Endometrium (tissue), 2 donors: ENCODE data around the gene LZTR1.
"Not testable (repeated sequence)": the region's sequence is repeated elsewhere in the genome, so short reads cannot be mapped to it uniquely, and the experiment has no call there.

Experiments used
- FAIRE-seq: peaks from 2 replicates; lab custom pipeline; 2012; peaks lifted over from hg19 to GRCh38; lab: Jason Lieb, UNC
- donor health status: control.
- donor health status: control.

Gene LZTR1

GRCh38 chr22:20965888-20966855 is 15.9 kb upstream of the LZTR1 start:
- no peak for FAIRE-seq

GRCh38 chr22:20966883-20967696 is 15.0 kb upstream of the LZTR1 start, which contains the start of gene AIFM3:
Gene AIFM3, plus strand, starts transcription at chr22:20967255. Its CDS starts 690 bp downstream, at chr22:20967945.
- FAIRE-seq: no peak

- no peak for FAIRE-seq
Observed at GRCh38 chr22:20967697-20968211, 14.3 kb upstream of the LZTR1 start.

- FAIRE-seq: no peak
Observed at GRCh38 chr22:20968281-20968977, 13.7 kb upstream of the LZTR1 start.

GRCh38 chr22:20970939-20971657 is 11.0 kb upstream of the LZTR1 start:
- FAIRE-seq: no peak

- not testable (repeated sequence) for FAIRE-seq
Observed at GRCh38 chr22:20972014-20972694, 9.9 kb upstream of the LZTR1 start.

- FAIRE-seq: no peak
Observed at GRCh38 chr22:20972933-20973577, 9.0 kb upstream of the LZTR1 start.

- no peak for FAIRE-seq
Observed at GRCh38 chr22:20973634-20974286, 8.3 kb upstream of the LZTR1 start.

GRCh38 chr22:20974336-20974955 is 7.7 kb upstream of the LZTR1 start:
- FAIRE-seq: no peak

GRCh38 chr22:20975541-20976290 is 6.4 kb upstream of the LZTR1 start:
- FAIRE-seq: no peak

GRCh38 chr22:20976291-20976877 is 5.7 kb upstream of the LZTR1 start:
- FAIRE-seq: no peak

- FAIRE-seq: no peak
Observed at GRCh38 chr22:20977019-20977418, 5.1 kb upstream of the LZTR1 start.

- no peak for FAIRE-seq
Observed at GRCh38 chr22:20977516-20978170, 4.5 kb upstream of the LZTR1 start.

- FAIRE-seq: no peak
Observed at GRCh38 chr22:20978419-20978818, 3.7 kb upstream of the LZTR1 start.

- FAIRE-seq: no peak
Observed at GRCh38 chr22:20979243-20979809, 2.8 kb upstream of the LZTR1 start.

- FAIRE-seq: no peak
Observed at GRCh38 chr22:20979940-20980453, 2.1 kb upstream of the LZTR1 start.

GRCh38 chr22:20980523-20980922 is 1.6 kb upstream of the LZTR1 start:
- no peak for FAIRE-seq
